Thymus (tissue), 11 donors: Measurements from ENCODE around the gene MED12L. TPM values are rescaled to one million over a fixed set of nuclear protein-coding genes. Genes with fewer than 3 reads are reported as not detected.

ENCODE experiments used
- DNase-seq, 9 donors: peaks; one replicate each; pipeline ENCODE4 v3.0.0-alpha.2; 2013; ENCODE audit warnings: low spot score in 9 of 9, low read depth in 6 of 9, missing footprints in 1 of 9
- H3K27ac ChIP-seq, 2 donors: one replicate each; pipeline ENCODE4 v1.5.1; 2013; ENCODE audit warnings: control low read depth in 1 of 2, low read depth in 1 of 2, low read length in 1 of 2, mild to moderate bottlenecking in 1 of 2, moderate library complexity in 1 of 2
- H3K27me3 ChIP-seq, 2 donors: one replicate each; pipeline ENCODE4 v1.5.1; 2013; ENCODE audit warnings: low read length in 1 of 2; ENCODE audit not compliant: control insufficient read depth in 2 of 2, insufficient read depth in 1 of 2
- H3K36me3 ChIP-seq, 2 donors: one replicate each; pipeline ENCODE4 v1.5.1; 2013; ENCODE audit warnings: low read length in 1 of 2, mild to moderate bottlenecking in 1 of 2, moderate library complexity in 1 of 2; ENCODE audit not compliant: control insufficient read depth in 2 of 2, insufficient read depth in 2 of 2
- H3K4me1 ChIP-seq, 2 donors: one replicate each; pipeline ENCODE4 v1.5.1; 2013; ENCODE audit warnings: low read length in 2 of 2; ENCODE audit not compliant: control insufficient read depth in 2 of 2, insufficient read depth in 2 of 2
- H3K4me3 ChIP-seq, 2 donors: one replicate each; pipeline ENCODE4 v1.5.1; 2013; ENCODE audit warnings: low read length in 2 of 2, control low read depth in 1 of 2, mild to moderate bottlenecking in 1 of 2
- H3K9me3 ChIP-seq, 2 donors: one replicate each; pipeline ENCODE4 v1.5.1; 2013; ENCODE audit warnings: low read length in 1 of 2, mild to moderate bottlenecking in 1 of 2; ENCODE audit not compliant: control insufficient read depth in 2 of 2, insufficient read depth in 1 of 2
- WGBS: extraction: QIAGEN DNeasy Blood & Tissue Kit; methylation state at CpG from one replicate; pipeline ENCODE4 v1.1.7; 2013; 5-methylcytosine and 5-hydroxymethylcytosine counted together
- polyA plus RNA-seq: library from polyadenylated mRNA; stranded (reverse); fragments of 200-250 nt; gene quantifications from one replicate; pipeline ENCODE4 v1.2.3, GENCODE V29; 2013
- total RNA-seq: library from RNA; stranded (reverse); fragments of 120-200 nt; gene quantifications from one replicate; pipeline ENCODE4 v1.2.4, GENCODE V29; 2013
- donor health status: healthy.

Gene MED12L
- total and polyA plus RNA-seq, 2 donors: 0.30 to 1.7 TPM

DNA sequence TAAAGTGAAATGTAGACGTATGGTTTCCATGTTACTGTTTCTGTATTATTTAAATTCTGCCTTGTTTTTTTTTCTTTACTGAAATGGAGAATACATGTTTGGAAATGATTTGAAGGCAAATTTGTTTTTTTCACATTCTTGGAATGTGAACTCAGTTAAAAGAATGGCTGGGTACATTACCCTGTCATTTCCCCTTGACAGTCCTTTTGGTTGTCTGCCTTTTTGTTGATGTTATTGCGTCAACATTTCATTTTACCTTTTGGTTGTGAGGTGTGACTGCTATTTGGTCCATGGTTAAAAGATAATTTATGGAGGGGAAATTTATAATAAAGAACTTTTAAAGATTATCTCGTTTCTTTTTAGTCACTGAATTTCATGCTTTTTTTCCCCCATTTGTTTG is 120.7 kb downstream of the MED12L start:
- no peak for DNase-seq
- Histone ChIP-seq H3K4me3 (no peak overlapping the region), H3K27ac (no peak overlapping the region), H3K27me3 (no peaks in the 10 kb centered on the region), H3K36me3 (no peaks in the 10 kb centered on the region), H3K9me3 (no peaks in the 10 kb centered on the region), H3K4me1 (peaks cover 12 to 20% of the 10 kb centered on the region in 2 donors)
- WGBS: 94% methylated on average over 3 of the region's 3 CpGs

DNA sequence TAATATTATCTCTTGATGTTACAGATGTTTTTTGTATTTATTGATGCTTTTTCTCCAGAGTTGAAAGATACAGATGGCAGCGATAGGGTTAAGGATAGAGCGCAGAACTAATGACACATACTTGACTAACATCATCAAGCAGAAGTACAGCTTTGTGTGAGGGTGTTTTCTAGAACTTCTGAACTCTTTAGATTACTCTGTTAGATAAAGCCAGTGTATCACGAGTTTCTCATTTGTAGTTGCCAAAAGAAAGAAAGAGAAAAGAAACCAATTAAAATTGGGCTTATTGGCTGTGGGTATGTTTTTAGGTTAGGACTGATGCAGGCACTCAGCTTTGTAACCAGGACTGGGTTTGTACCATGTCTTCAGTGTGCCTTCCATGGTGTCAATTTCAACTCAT is 124.2 kb downstream of the MED12L start:
- no peaks in the 10 kb centered on the region for H3K9me3 ChIP-seq

DNA sequence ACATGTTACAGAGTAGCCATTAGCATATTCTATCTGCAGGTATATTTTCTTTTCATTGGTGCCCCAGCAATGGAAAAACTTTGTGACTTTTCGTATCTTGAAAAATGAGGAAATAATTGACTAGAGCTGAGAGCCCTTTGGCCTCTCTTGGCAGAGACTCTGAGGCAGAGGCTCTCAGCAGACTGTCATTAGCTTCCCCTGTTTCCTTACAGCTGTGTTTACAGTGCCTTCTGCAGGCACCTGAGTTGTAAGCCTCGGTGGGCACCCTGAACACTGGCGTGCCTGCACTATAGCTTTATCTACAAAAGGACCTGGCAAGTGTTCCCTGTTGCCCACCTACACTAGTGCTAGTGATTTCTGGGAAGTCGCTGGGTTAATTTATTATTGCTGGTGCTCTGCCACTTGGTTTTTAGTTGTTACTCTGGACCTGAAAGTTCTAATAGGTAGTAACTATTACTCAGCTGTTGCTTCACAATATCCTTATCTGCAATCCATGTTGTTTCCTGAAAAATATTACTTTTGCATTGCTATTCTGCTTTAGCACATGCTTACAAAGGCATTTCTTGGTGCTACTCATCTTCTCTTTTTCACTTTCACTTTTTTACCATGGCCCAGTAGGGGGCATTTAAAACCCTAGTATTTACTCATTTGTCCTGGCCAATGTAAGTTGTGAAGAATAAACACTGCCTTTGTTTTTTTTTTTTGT is 125.4 kb downstream of the MED12L start:
- H3K27me3 ChIP-seq: no peaks in the 10 kb centered on the region
- no peaks in the 10 kb centered on the region for H3K36me3 ChIP-seq
- peaks cover 8 to 12% of the 10 kb centered on the region in 2 donors for H3K4me1 ChIP-seq
- H3K4me3 ChIP-seq: no peak overlapping the region
- WGBS: 40% methylated on average over 4 of the region's 4 CpGs
- H3K9me3 ChIP-seq: no peaks in the 10 kb centered on the region
- H3K27ac ChIP-seq: peak overlapping the region in 1 of 2 donors; percentile 1
- peak in 3 of 9 donors; percentile 25 to 59 (median 47) for DNase-seq

More for the DNA sequence above, 124.2 kb downstream of the MED12L start:
- H3K4me1 ChIP-seq: peaks cover 12 to 18% of the 10 kb centered on the region in 2 donors
- H3K4me3 ChIP-seq: no peak overlapping the region
- H3K27ac ChIP-seq: no peak overlapping the region
- no peaks in the 10 kb centered on the region for H3K27me3 ChIP-seq
- peak in 1 of 9 donors; percentile 66 for DNase-seq
- H3K36me3 ChIP-seq: no peaks in the 10 kb centered on the region
- whole genome bisulfite sequencing: 67% methylated on average over 3 of the region's 3 CpGs

DNA sequence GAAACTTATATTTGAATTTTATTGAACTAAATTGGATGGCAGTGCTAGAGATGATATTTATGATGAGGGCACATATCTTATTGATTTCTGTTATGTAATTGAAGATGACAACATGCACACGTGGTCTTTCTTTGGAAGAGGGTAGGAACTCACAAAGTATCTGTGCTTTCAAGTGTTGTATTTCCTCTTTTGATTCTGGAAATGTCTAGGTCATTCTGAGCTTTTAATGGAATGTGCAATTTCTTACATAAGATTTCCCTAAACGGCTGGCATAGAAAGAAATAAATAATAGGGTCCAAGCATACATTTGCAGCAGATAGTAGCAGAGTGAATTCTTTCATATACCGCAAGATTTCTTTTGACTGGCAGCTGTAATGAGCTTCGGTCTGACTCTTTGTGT is 127.7 kb downstream of the MED12L start:
- 94% methylated on average over 4 of the region's 4 CpGs for WGBS
- no peak for DNase-seq

DNA sequence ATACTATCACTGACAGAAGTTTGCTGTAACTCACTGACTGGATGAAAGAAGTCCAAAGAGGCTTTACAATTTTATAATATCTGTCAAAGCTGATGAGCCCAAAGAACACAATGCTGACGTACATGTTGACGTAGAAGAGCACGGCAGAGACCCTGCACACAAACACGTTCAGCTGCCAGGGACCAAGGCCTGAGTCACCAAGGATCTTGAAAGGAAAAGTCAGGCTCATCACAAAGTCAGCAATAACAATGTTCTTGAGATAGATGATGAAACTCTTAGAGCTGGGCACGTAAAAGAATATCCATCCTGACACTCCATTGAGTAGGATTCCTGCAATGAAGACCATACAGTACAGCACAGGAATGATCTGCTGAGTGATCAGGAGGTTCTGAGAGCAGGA is 128.4 kb downstream of the MED12L start:
- WGBS: 97% methylated on average over 5 of the region's 5 CpGs
- Histone ChIP-seq H3K4me3 (no peak overlapping the region), H3K27ac (no peak overlapping the region), H3K36me3 (no peaks in the 10 kb centered on the region), H3K9me3 (no peaks in the 10 kb centered on the region), H3K4me1 (peaks cover 8 to 10% of the 10 kb centered on the region in 2 donors), H3K27me3 (no peaks in the 10 kb centered on the region)
- no peak for DNase-seq

More for the DNA sequence above, 127.7 kb downstream of the MED12L start:
- Histone ChIP-seq H3K4me3 (no peak overlapping the region), H3K4me1 (peaks cover 8 to 10% of the 10 kb centered on the region in 2 donors), H3K27me3 (no peaks in the 10 kb centered on the region), H3K27ac (no peak overlapping the region), H3K9me3 (no peaks in the 10 kb centered on the region), H3K36me3 (no peaks in the 10 kb centered on the region)

DNA sequence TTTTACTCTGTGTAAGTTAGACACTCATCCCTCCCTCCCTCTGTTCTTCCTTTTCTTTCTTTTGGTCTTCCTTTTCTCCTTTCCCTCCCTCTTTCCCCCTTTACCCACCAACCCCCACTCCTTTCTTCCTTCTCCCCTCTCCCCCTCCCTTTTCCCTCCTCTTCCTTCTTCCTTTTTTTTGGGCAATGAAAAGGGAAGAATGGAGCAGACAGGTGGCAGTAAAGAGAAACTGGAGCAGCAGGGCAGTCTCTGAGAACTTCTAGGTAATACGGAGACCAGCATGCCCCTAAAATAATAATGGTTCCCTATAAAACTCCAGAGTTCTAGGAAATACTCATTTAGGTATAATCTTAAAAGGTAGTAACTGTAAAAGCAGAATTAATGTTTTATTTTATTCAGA is 129.0 kb downstream of the MED12L start:
- no peaks in the 10 kb centered on the region for H3K9me3 ChIP-seq
- H3K27ac ChIP-seq: no peak overlapping the region
- H3K36me3 ChIP-seq: no peaks in the 10 kb centered on the region
- no peak overlapping the region for H3K4me3 ChIP-seq
- 93% methylated on average over 1 of the region's 1 CpG for WGBS
- H3K27me3 ChIP-seq: no peaks in the 10 kb centered on the region
- peaks cover 7 to 8% of the 10 kb centered on the region in 2 donors for H3K4me1 ChIP-seq
- no peak for DNase-seq

DNA sequence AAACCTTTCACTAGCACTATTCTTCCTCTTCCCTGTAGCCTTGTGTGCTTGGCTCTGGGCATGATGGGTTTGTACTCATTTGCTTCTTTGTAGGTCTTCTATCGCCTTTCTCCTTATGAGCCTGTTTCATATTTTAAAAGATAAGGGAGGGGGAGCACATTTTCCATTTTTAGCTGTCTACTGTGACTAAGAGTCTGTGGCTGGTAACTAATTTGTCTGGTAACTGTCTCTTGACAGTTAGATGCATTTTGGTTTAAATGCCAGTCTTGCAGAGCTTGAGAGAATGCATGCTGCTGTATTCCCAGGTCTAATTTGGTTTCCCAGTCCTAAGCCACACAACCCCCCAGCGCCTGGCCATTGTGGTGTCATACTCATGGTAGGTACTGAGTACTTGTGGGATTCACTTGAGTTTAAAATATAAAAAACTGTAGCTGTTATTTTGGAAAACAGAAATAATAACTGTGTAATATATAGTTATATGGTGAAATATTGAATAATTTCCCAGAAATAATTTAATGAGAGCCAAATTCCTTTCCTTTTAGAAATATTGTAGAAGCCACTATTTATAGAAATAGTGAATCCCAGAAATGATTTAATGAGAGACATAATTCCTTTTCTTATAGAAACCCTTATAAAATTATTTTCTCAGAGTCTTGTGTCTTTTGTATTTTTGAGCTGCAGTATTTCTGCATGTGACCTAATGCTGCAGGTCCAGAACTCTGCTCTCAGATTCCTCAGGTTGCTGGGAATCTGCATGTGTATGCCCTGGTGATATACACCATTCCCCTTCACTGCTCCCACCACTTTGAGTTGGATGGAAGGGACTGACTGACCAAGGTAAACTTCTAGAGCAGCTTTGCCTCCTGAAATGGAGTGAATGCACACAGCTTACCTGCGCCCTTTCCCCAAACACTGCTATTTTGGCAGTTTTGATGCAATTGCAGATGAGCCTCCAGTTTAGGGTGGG is 131.5 kb downstream of the MED12L start:
- Histone ChIP-seq H3K27me3 (no peaks in the 10 kb centered on the region), H3K36me3 (no peaks in the 10 kb centered on the region), H3K27ac (no peak overlapping the region), H3K4me3 (no peak overlapping the region), H3K9me3 (peaks cover 0 to 8% of the 10 kb centered on the region in 2 donors), H3K4me1 (no peaks in the 10 kb centered on the region)
- DNase-seq: no peak
- 95% methylated on average over 3 of the region's 3 CpGs for WGBS

DNA sequence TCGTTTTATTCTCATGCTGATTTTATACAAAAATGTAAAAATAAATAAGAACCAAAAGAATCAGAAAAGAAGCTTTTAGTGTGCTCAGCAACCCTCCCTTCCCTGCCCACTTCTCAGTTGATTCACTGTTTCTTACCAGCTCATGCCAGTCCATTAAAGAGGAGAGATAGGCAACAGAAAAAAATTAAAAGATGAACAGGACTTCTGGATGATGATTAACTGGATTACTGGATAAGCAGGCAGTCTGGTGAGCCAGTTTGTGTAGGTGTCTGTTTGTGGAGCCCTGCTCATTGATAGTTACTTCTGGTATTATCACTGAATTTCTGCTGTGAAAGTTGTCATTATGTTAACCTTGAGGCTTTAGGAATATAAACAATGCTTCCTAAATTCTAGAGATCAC is 132.7 kb downstream of the MED12L start:
- Histone ChIP-seq H3K9me3 (peaks cover 0 to 9% of the 10 kb centered on the region in 2 donors), H3K27ac (no peak overlapping the region), H3K27me3 (no peaks in the 10 kb centered on the region), H3K36me3 (no peaks in the 10 kb centered on the region), H3K4me3 (no peak overlapping the region), H3K4me1 (no peaks in the 10 kb centered on the region)
- no peak for DNase-seq
- WGBS: 99% methylated on average over 1 of the region's 1 CpG

DNA sequence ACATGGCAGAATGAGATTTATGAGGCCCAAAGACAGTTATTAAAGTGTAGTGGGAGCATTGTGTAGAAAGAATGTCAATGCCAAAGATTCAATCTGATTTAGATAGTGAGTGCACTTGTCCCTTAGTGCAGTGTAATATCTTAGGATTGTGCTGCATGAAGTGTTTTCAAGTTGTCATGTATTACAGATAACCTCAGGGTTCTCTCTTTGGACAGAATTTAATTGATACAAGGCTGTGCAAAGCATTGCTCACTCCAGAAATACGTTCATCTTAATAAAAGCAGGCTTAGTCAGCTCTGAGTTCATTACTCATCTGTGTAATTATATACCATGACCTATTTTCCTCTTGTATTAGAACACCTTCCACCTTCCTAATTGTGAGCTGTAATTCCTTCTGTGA is 133.6 kb downstream of the MED12L start:
- Histone ChIP-seq H3K27ac (no peak overlapping the region), H3K36me3 (no peaks in the 10 kb centered on the region), H3K4me3 (no peak overlapping the region), H3K9me3 (peaks cover 0 to 9% of the 10 kb centered on the region in 2 donors), H3K4me1 (no peaks in the 10 kb centered on the region), H3K27me3 (no peaks in the 10 kb centered on the region)
- DNase-seq: no peak
- whole genome bisulfite sequencing: 81% methylated on average over 1 of the region's 1 CpG
